Measurements from ENCODE around the gene VMA21. TPM values are rescaled to one million over a fixed set of nuclear protein-coding genes. Genes with fewer than 3 reads are reported as not detected.
A peak's percentile ranks its signal among the peaks of the same experiment; 100 is the strongest.

Gene VMA21
- 10 to 100 TPM in 1 of 4 donors, 1 to 10 TPM in 3; 2.7 to 18.4 (median 5.8) TPM for polyA plus RNA-seq
- long read RNA-seq, donor 1, full-length matches to known transcripts: 13 of 13 reads
- long read RNA-seq, donor 1, partial matches to known transcripts: 0 of 13 reads
- long read RNA-seq, donor 1, other reads (novel, unspliced or antisense): 0 of 13 reads
- long read RNA-seq, donor 2, full-length matches to known transcripts: 8 of 8 reads
- long read RNA-seq, donor 2, partial matches to known transcripts: 0 of 8 reads
- long read RNA-seq, donor 2, other reads (novel, unspliced or antisense): 0 of 8 reads
- long read RNA-seq, donor 3, full-length matches to known transcripts: 11 of 11 reads
- long read RNA-seq, donor 3, partial matches to known transcripts: 0 of 11 reads
- long read RNA-seq, donor 3, other reads (novel, unspliced or antisense): 0 of 11 reads
- long read RNA-seq, donor 4: 0 reads
- long read RNA-seq, donor 5, full-length matches to known transcripts: 4 of 4 reads
- long read RNA-seq, donor 5, partial matches to known transcripts: 0 of 4 reads
- long read RNA-seq, donor 5, other reads (novel, unspliced or antisense): 0 of 4 reads
- long read RNA-seq, donor 6, full-length matches to known transcripts: 14 of 14 reads
- long read RNA-seq, donor 6, partial matches to known transcripts: 0 of 14 reads
- long read RNA-seq, donor 6, other reads (novel, unspliced or antisense): 0 of 14 reads
- long read RNA-seq, donor 7, full-length matches to known transcripts: 37 of 37 reads
- long read RNA-seq, donor 7, partial matches to known transcripts: 0 of 37 reads
- long read RNA-seq, donor 7, other reads (novel, unspliced or antisense): 0 of 37 reads
- long read RNA-seq, donor 8, full-length matches to known transcripts: 4 of 4 reads
- long read RNA-seq, donor 8, partial matches to known transcripts: 0 of 4 reads
- long read RNA-seq, donor 8, other reads (novel, unspliced or antisense): 0 of 4 reads
- long read RNA-seq, donor 9, full-length matches to known transcripts: 3 of 3 reads
- long read RNA-seq, donor 9, partial matches to known transcripts: 0 of 3 reads
- long read RNA-seq, donor 9, other reads (novel, unspliced or antisense): 0 of 3 reads
- long read RNA-seq, donor 10, full-length matches to known transcripts: 9 of 9 reads
- long read RNA-seq, donor 10, partial matches to known transcripts: 0 of 9 reads
- long read RNA-seq, donor 10, other reads (novel, unspliced or antisense): 0 of 9 reads

GRCh38 chrX:151396825-151397740 is at the start of gene VMA21:
Gene VMA21 (plus strand): TSS chrX:151397206. CDS start chrX:151397309, 103 bp downstream.
- Histone ChIP-seq H3K4me1 (ENCODE audit: control insufficient read depth in 3 of 3, insufficient read depth in 2 of 3, low read depth in 1 of 3, low read length in 2 of 3) (peaks cover 0 to 8% (median 4%) of the 10 kb centered on the region in 3 donors), H3K4me3 (ENCODE audit: low read depth in 1 of 3, low read length in 3 of 3) (peak within 1 kb of the TSS; percentile 65 to 85 (median 81)), H3K36me3 (ENCODE audit: control insufficient read depth in 3 of 3, insufficient read depth in 2 of 3, low read depth in 1 of 3, low read length in 3 of 3) (no peaks in the 10 kb centered on the region), H3K9me3 (ENCODE audit: control insufficient read depth in 2 of 2, insufficient read depth in 1 of 2, low read depth in 1 of 2, low read length in 1 of 2) (no peaks in the 10 kb centered on the region), H3K27ac (ENCODE audit: low read depth in 1 of 3, low read length in 2 of 3) (peak within 1 kb of the TSS; percentile 75 to 99 (median 98)), H3K27me3 (ENCODE audit: control insufficient read depth in 3 of 3, insufficient read depth in 3 of 3, low read length in 3 of 3) (no peaks in the 10 kb centered on the region)
- DNase-seq (peak; percentile 70 to 90), FAIRE-seq (no peak)
- 0 to 39% (median 13%) methylated on average over 40 to 97 of the region's 97 CpGs for WGBS, 3 donors

GRCh38 chrX:151359341-151359740 is 37.7 kb upstream of the VMA21 start:
- WGBS, 3 donors: 58 to 67% (median 60%) methylated on average over 3 of the region's 3 CpGs
- peaks cover 0 to 6% (median 3%) of the 10 kb centered on the region in 3 donors for H3K27me3 ChIP-seq (ENCODE audit: control insufficient read depth in 3 of 3, insufficient read depth in 3 of 3, low read length in 3 of 3)
- no peaks in the 10 kb centered on the region for H3K9me3 ChIP-seq (ENCODE audit: control insufficient read depth in 2 of 2, insufficient read depth in 1 of 2, low read depth in 1 of 2, low read length in 1 of 2)
- no peak overlapping the region for H3K27ac ChIP-seq (ENCODE audit: low read depth in 1 of 3, low read length in 2 of 3)
- no peaks in the 10 kb centered on the region for H3K4me1 ChIP-seq (ENCODE audit: control insufficient read depth in 3 of 3, insufficient read depth in 2 of 3, low read depth in 1 of 3, low read length in 2 of 3)
- FAIRE-seq (no peak), DNase-seq (no peak)
- H3K4me3 ChIP-seq (ENCODE audit: low read depth in 1 of 3, low read length in 3 of 3): no peak overlapping the region
- no peaks in the 10 kb centered on the region for H3K36me3 ChIP-seq (ENCODE audit: control insufficient read depth in 3 of 3, insufficient read depth in 2 of 3, low read depth in 1 of 3, low read length in 3 of 3)

- FAIRE-seq: no peak
- Histone ChIP-seq H3K4me3 (ENCODE audit: low read depth in 1 of 3, low read length in 3 of 3) (no peak overlapping the region), H3K27ac (ENCODE audit: low read depth in 1 of 3, low read length in 2 of 3) (no peak overlapping the region), H3K4me1 (ENCODE audit: control insufficient read depth in 3 of 3, insufficient read depth in 2 of 3, low read depth in 1 of 3, low read length in 2 of 3) (no peaks in the 10 kb centered on the region), H3K36me3 (ENCODE audit: control insufficient read depth in 3 of 3, insufficient read depth in 2 of 3, low read depth in 1 of 3, low read length in 3 of 3) (no peaks in the 10 kb centered on the region), H3K9me3 (ENCODE audit: control insufficient read depth in 2 of 2, insufficient read depth in 1 of 2, low read depth in 1 of 2, low read length in 1 of 2) (no peaks in the 10 kb centered on the region), H3K27me3 (ENCODE audit: control insufficient read depth in 3 of 3, insufficient read depth in 3 of 3, low read length in 3 of 3) (peaks cover 0 to 6% (median 3%) of the 10 kb centered on the region in 3 donors)
- 8 to 17% (median 10%) methylated on average over 22 to 25 of the region's 25 CpGs for WGBS, 3 donors
- peak; percentile 5 to 19 for DNase-seq
Measured at GRCh38 chrX:151359931-151360871, 36.8 kb upstream of the VMA21 start.

- Histone ChIP-seq H3K9me3 (ENCODE audit: control insufficient read depth in 2 of 2, insufficient read depth in 1 of 2, low read depth in 1 of 2, low read length in 1 of 2) (no peaks in the 10 kb centered on the region), H3K36me3 (ENCODE audit: control insufficient read depth in 3 of 3, insufficient read depth in 2 of 3, low read depth in 1 of 3, low read length in 3 of 3) (no peaks in the 10 kb centered on the region), H3K4me1 (ENCODE audit: control insufficient read depth in 3 of 3, insufficient read depth in 2 of 3, low read depth in 1 of 3, low read length in 2 of 3) (no peaks in the 10 kb centered on the region), H3K27ac (ENCODE audit: low read depth in 1 of 3, low read length in 2 of 3) (no peak overlapping the region), H3K4me3 (ENCODE audit: low read depth in 1 of 3, low read length in 3 of 3) (no peak overlapping the region), H3K27me3 (ENCODE audit: control insufficient read depth in 3 of 3, insufficient read depth in 3 of 3, low read length in 3 of 3) (peaks cover 0 to 3% (median 2%) of the 10 kb centered on the region in 3 donors)
- WGBS, 3 donors: 68 to 91% (median 68%) methylated on average over 2 of the region's 2 CpGs
- DNase-seq (no peak), FAIRE-seq (no peak)
Measured at GRCh38 chrX:151363316-151363715, 33.7 kb upstream of the VMA21 start.

GRCh38 chrX:151365579-151365978 is 31.4 kb upstream of the VMA21 start:
- 74 to 86% (median 74%) methylated on average over 2 of the region's 2 CpGs for WGBS, 3 donors
- Histone ChIP-seq H3K27me3 (ENCODE audit: control insufficient read depth in 3 of 3, insufficient read depth in 3 of 3, low read length in 3 of 3) (no peaks in the 10 kb centered on the region), H3K36me3 (ENCODE audit: control insufficient read depth in 3 of 3, insufficient read depth in 2 of 3, low read depth in 1 of 3, low read length in 3 of 3) (no peaks in the 10 kb centered on the region), H3K9me3 (ENCODE audit: control insufficient read depth in 2 of 2, insufficient read depth in 1 of 2, low read depth in 1 of 2, low read length in 1 of 2) (no peaks in the 10 kb centered on the region), H3K4me1 (ENCODE audit: control insufficient read depth in 3 of 3, insufficient read depth in 2 of 3, low read depth in 1 of 3, low read length in 2 of 3) (no peaks in the 10 kb centered on the region), H3K4me3 (ENCODE audit: low read depth in 1 of 3, low read length in 3 of 3) (no peak overlapping the region), H3K27ac (ENCODE audit: low read depth in 1 of 3, low read length in 2 of 3) (no peak overlapping the region)
- no peak for FAIRE-seq
- no peak for DNase-seq

GRCh38 chrX:151370906-151371305 is 26.1 kb upstream of the VMA21 start:
- Histone ChIP-seq H3K9me3 (ENCODE audit: control insufficient read depth in 2 of 2, insufficient read depth in 1 of 2, low read depth in 1 of 2, low read length in 1 of 2) (no peaks in the 10 kb centered on the region), H3K27me3 (ENCODE audit: control insufficient read depth in 3 of 3, insufficient read depth in 3 of 3, low read length in 3 of 3) (no peaks in the 10 kb centered on the region), H3K4me1 (ENCODE audit: control insufficient read depth in 3 of 3, insufficient read depth in 2 of 3, low read depth in 1 of 3, low read length in 2 of 3) (no peaks in the 10 kb centered on the region), H3K36me3 (ENCODE audit: control insufficient read depth in 3 of 3, insufficient read depth in 2 of 3, low read depth in 1 of 3, low read length in 3 of 3) (no peaks in the 10 kb centered on the region), H3K4me3 (ENCODE audit: low read depth in 1 of 3, low read length in 3 of 3) (no peak overlapping the region), H3K27ac (ENCODE audit: low read depth in 1 of 3, low read length in 2 of 3) (no peak overlapping the region)
- FAIRE-seq (no peak), DNase-seq (no peak)
- WGBS, 3 donors: 17 to 45% (median 20%) methylated on average over 20 to 21 of the region's 21 CpGs

- FAIRE-seq (no peak), DNase-seq (no peak)
- 71 to 72% (median 72%) methylated on average over 7 of the region's 7 CpGs for WGBS, 3 donors
- Histone ChIP-seq H3K9me3 (ENCODE audit: control insufficient read depth in 2 of 2, insufficient read depth in 1 of 2, low read depth in 1 of 2, low read length in 1 of 2) (no peaks in the 10 kb centered on the region), H3K36me3 (ENCODE audit: control insufficient read depth in 3 of 3, insufficient read depth in 2 of 3, low read depth in 1 of 3, low read length in 3 of 3) (no peaks in the 10 kb centered on the region), H3K4me3 (ENCODE audit: low read depth in 1 of 3, low read length in 3 of 3) (no peak overlapping the region), H3K27me3 (ENCODE audit: control insufficient read depth in 3 of 3, insufficient read depth in 3 of 3, low read length in 3 of 3) (no peaks in the 10 kb centered on the region), H3K27ac (ENCODE audit: low read depth in 1 of 3, low read length in 2 of 3) (no peak overlapping the region), H3K4me1 (ENCODE audit: control insufficient read depth in 3 of 3, insufficient read depth in 2 of 3, low read depth in 1 of 3, low read length in 2 of 3) (no peaks in the 10 kb centered on the region)
Measured at GRCh38 chrX:151384807-151385206, 12.2 kb upstream of the VMA21 start.
